ENCODE measurements around the gene GPN1. TPM values are rescaled to one million over a fixed set of nuclear protein-coding genes. Genes with fewer than 3 reads are reported as not detected.
A peak's percentile ranks its signal among the peaks of the same experiment; 100 is the strongest.

The GPN1 gene
- total and polyA plus RNA-seq, 2 of the 8 experiments (the other 6 are each of a cell fraction or from before 2014, with no cell fraction given): 38.7 to 43.5 TPM

DNA sequence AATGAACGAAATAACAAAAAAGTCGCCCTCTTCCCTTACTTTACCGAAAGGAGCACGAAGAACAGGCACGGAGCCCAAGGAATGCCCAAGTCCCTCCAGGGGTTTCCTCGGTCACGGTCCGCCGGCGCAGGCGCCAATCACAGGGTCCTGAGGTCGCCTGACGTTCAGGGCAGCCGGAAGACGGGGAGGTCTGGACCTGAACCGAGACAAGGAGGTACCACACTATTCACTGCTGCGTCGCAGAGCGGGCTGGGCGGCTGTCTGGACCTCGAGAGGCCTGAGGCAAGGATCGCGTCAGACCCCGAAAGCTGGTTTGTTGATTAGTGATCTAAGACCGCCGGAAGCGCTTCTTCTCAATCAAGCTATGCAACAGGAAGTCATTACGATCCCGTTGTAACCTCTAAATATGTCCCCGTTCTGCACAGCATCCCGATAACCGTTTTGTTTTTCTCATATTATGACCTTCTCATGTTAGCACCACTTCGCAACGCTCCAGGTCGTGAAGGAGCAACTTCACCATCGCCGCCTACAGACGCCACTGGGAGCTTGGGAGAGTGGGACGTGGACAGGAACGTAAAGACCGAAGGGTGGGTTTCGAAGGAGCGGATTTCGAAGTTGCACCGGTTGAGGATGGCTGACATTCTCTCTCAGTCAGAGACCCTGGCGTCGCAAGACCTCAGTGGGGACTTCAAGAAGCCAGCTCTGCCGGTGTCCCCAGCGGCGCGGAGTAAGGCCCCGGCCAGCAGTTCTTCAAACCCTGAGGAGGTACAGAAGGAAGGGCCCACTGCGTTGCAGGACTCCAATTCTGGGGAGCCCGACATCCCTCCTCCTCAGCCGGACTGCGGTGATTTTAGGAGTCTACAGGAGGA, 34.7 kb downstream of the GPN1 start, which contains the start of the genes SLC4A1AP and SUPT7L (continued):
- peak; percentile 81; the same call in 1 of the 2 replicates for TF ChIP-seq POU5F1 (IDR thresholded peaks at IDR 0.05; ENCODE audit: low read depth, low read length)
- peak; percentile 36 for TF ChIP-seq CREB1 (IDR thresholded peaks at IDR 0.05)
- TF ChIP-seq HDAC2 (IDR thresholded peaks at IDR 0.05; ENCODE audit: borderline replicate concordance in 1 of 2, low read depth in 2 of 2, low read length in 2 of 2): peak in 1 of 2 experiments; percentile 94; a peak in 2 of 4 replicates
- TF ChIP-seq, protein P1, sequence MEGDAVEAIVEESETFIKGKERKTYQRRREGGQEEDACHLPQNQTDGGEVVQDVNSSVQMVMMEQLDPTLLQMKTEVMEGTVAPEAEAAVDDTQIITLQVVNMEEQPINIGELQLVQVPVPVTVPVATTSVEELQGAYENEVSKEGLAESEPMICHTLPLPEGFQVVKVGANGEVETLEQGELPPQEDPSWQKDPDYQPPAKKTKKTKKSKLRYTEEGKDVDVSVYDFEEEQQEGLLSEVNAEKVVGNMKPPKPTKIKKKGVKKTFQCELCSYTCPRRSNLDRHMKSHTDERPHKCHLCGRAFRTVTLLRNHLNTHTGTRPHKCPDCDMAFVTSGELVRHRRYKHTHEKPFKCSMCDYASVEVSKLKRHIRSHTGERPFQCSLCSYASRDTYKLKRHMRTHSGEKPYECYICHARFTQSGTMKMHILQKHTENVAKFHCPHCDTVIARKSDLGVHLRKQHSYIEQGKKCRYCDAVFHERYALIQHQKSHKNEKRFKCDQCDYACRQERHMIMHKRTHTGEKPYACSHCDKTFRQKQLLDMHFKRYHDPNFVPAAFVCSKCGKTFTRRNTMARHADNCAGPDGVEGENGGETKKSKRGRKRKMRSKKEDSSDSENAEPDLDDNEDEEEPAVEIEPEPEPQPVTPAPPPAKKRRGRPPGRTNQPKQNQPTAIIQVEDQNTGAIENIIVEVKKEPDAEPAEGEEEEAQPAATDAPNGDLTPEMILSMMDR (IDR thresholded peaks at IDR 0.05; ENCODE audit: control extremely low read depth in 1 of 3, insufficient read depth in 1 of 3, low read depth in 1 of 3, low read length in 3 of 3): peak in 1 of 3 experiments; percentile 5; a peak in 1 of 4 replicates
